Pancreas (tissue), 10 donors: ENCODE data around the gene SAT2. TPM values are rescaled to one million over a fixed set of nuclear protein-coding genes. Genes with fewer than 3 reads are reported as not detected.

Experiments used
- ATAC-seq, 4 donors: fragments of 200-7000 bp; cut with Tn5 transposase; one replicate each; pipeline versions ENCODE4 v1.8.0 to v1.9.1; 2020; ENCODE audit warnings: mild to moderate bottlenecking in 4 of 4, moderate library complexity in 4 of 4
- DNase-seq, 6 donors: peaks; one replicate each; pipeline ENCODE4 v3.0.0-alpha.2; 2020
- FAIRE-seq: peaks from 2 replicates; lab custom pipeline; 2012; peaks lifted over from hg19 to GRCh38; lab: Jason Lieb, UNC
- H3K27ac ChIP-seq, 4 donors: fragments of 200-600 bp; sonication (generic); 1 replicate in 3 of 4; 2 replicates in 1 of 4; pipeline versions ENCODE4 v1.5.0 to v1.8.0; 2020
- H3K27me3 ChIP-seq, 4 donors: fragments of 200-600 bp; one replicate each; pipeline ENCODE4 v1.8.0; 2021
- H3K36me3 ChIP-seq, 3 donors: fragments of 200-600 bp; sonication (generic) in 1 of 3; one replicate each; pipeline versions ENCODE4 v1.5.0 to v1.8.0; 2020 to 2021
- H3K4me1 ChIP-seq, 3 donors: fragments of 200-600 bp; one replicate each; pipeline ENCODE4 v1.8.0; 2021
- H3K4me3 ChIP-seq, 4 donors: fragments of 200-600 bp; sonication (generic) in 2 of 4; one replicate each; pipeline versions ENCODE4 v1.5.0 to v1.8.0; 2020 to 2021
- H3K9me3 ChIP-seq, 4 donors: fragments of 200-600 bp; one replicate each; pipeline ENCODE4 v1.8.0; 2021
- CTCF ChIP-seq, 4 donors: fragments of 200-600 bp; sonication (generic) in 3 of 4; IDR thresholded peaks; one replicate each; pipeline versions ENCODE4 v1.5.0 to v1.8.0; 2021; ENCODE audit warnings: antibody characterized with exemption in 4 of 4
- WGBS, 2 donors: extraction: QIAGEN DNeasy Blood & Tissue Kit; methylation state at CpG; one replicate each; pipeline ENCODE4 v1.1.7; 2013; 5-methylcytosine and 5-hydroxymethylcytosine counted together
- intact Hi-C, 3 donors: fragments of 100-400 bp; cut with DNase I; formaldehyde crosslinking; loops; one replicate each; pipeline versions ENCODE4 v1.11.1 to v1.14.2; 2022
- polyA plus RNA-seq, 2 donors: library from polyadenylated mRNA; stranded (reverse); fragments of 200-250 nt; gene quantifications; one replicate each; pipeline ENCODE4 v1.2.3, GENCODE V29; 2013
- total RNA-seq, 6 donors: library from RNA; stranded (reverse); fragmentation: NEBNext Ultra II Directional in 4 of 6; extraction: Animal tissue kit (Norgen Biotek cat#: 25700) in 4 of 6; gene quantifications; one replicate each; pipeline versions ENCODE4 v1.2.1 to v1.2.4, GENCODE V29; 2021 to 2023
- donor health status: healthy with polysubstance abuse.
- donor health status: DM: no; HTN: no; CAD: no; lungs with moderate emphysema.
- donor health status: DM: no; HTN: no; CAD: no.
- donor health status: control.
- donor health status: control.
- donor health status: Bipolar disorder and iron deficiency.
- donor health status: DM: yes; HTN: yes; CAD: no.
- donor health status: DM: no; HTN: no; CAD: no.
- donor health status: DM: no; HTN: no; CAD: no.
- donor health status: DM: yes; HTN: yes; CAD: no.

The SAT2 gene
- total and polyA plus RNA-seq, 8 donors, result 43.8 to 348 (median 72.7) TPM

- H3K4me1 ChIP-seq, result peaks cover 0 to 10% (median 6%) of the 10 kb centered on the region in 3 donors
- ATAC-seq, result no peak
- no peak overlapping the region for H3K27ac ChIP-seq
- no peaks in the 10 kb centered on the region for H3K36me3 ChIP-seq
- DNase-seq, result no peak
- no peak overlapping the region for H3K4me3 ChIP-seq
- no peaks in the 10 kb centered on the region for H3K27me3 ChIP-seq
- H3K9me3 ChIP-seq, result no peaks in the 10 kb centered on the region
- no peak for FAIRE-seq
- intact Hi-C loops, result no loop called here
- WGBS, 2 donors, result 72 to 82% methylated on average over 5 of the region's 5 CpGs
- no peak for TF ChIP-seq CTCF (IDR thresholded peaks at IDR 0.05)
Measured at GRCh38 chr17:7623661-7624060, 4.0 kb downstream of the SAT2 start.

- Histone ChIP-seq H3K36me3 (no peaks in the 10 kb centered on the region), H3K27me3 (no peaks in the 10 kb centered on the region), H3K4me1 (no peaks in the 10 kb centered on the region), H3K27ac (no peak overlapping the region), H3K9me3 (no peaks in the 10 kb centered on the region), H3K4me3 (no peak overlapping the region)
- no peak for TF ChIP-seq CTCF (IDR thresholded peaks at IDR 0.05)
- ATAC-seq (no peak), DNase-seq (no peak), FAIRE-seq (no peak)
- intact Hi-C loops, result no loop called here
- WGBS, 2 donors, result 86 to 92% methylated on average over 8 of the region's 8 CpGs
Measured at GRCh38 chr17:7620835-7621234, 6.8 kb downstream of the SAT2 start.

- intact Hi-C loops, result no loop called here
- FAIRE-seq, result no peak
- no peaks in the 10 kb centered on the region for H3K27me3 ChIP-seq
- WGBS, 2 donors, result 73 to 77% methylated on average over 5 of the region's 5 CpGs
- no peak for DNase-seq
- H3K4me1 ChIP-seq, result peaks cover 0 to 4% (median under 1%) of the 10 kb centered on the region in 3 donors
- no peaks in the 10 kb centered on the region for H3K36me3 ChIP-seq
- no peak for ATAC-seq
- H3K9me3 ChIP-seq, result no peaks in the 10 kb centered on the region
- no peak for TF ChIP-seq CTCF (IDR thresholded peaks at IDR 0.05)
- no peak overlapping the region for H3K4me3 ChIP-seq
- no peak overlapping the region for H3K27ac ChIP-seq
Measured at GRCh38 chr17:7618608-7619007, 9.0 kb downstream of the SAT2 start.

- Histone ChIP-seq H3K4me3 (peak overlapping the region in 2 of 4 donors; percentile 31 to 80), H3K9me3 (no peaks in the 10 kb centered on the region), H3K27ac (peak overlapping the region; percentile 75 to 89 (median 78)), H3K4me1 (peaks cover 10 to 23% (median 19%) of the 10 kb centered on the region in 3 donors), H3K27me3 (no peaks in the 10 kb centered on the region), H3K36me3 (no peaks in the 10 kb centered on the region)
- no peak for TF ChIP-seq CTCF (IDR thresholded peaks at IDR 0.05)
- DNase-seq (no peak), FAIRE-seq (no peak), ATAC-seq (no peak)
- intact Hi-C loops, result no loop called here
- 5% methylated on average over 28 of the region's 28 CpGs for WGBS, 2 donors
Measured at GRCh38 chr17:7615265-7615747, 12.3 kb downstream of the SAT2 start.

GRCh38 chr17:7614425-7615264 lies 13.0 kb downstream of the SAT2 start, which contains the start of gene FXR2:
Gene FXR2, minus strand, starts transcription at chr17:7614897. Its CDS starts 365 bp downstream, at chr17:7614532.
- Histone ChIP-seq H3K4me1 (peaks cover 10 to 23% (median 19%) of the 10 kb centered on the region in 3 donors), H3K27ac (peak within 1 kb of the TSS; percentile 75 to 89 (median 84)), H3K27me3 (no peaks in the 10 kb centered on the region), H3K36me3 (no peaks in the 10 kb centered on the region), H3K4me3 (peak within 1 kb of the TSS; percentile 51 to 80 (median 72)), H3K9me3 (no peaks in the 10 kb centered on the region)
- 0 to 1% methylated on average over 48 to 93 of the region's 93 CpGs for WGBS, 2 donors
- intact Hi-C loops, result no loop called here
- TF ChIP-seq CTCF (IDR thresholded peaks at IDR 0.05), result peak; percentile 29 to 63 (median 52)
- ATAC-seq (peak; percentile 93 to 98 (median 94)), FAIRE-seq (peak; percentile 95), DNase-seq (peak; percentile 97 to 100 (median 100))
